NB4 (cell line): ENCODE results near the gene MSGN1.

Experiments
- POLR2A ChIP-seq: IDR thresholded peaks from 2 replicates; pipeline ENCODE4 v1.6.1; 2011; ENCODE audit warnings: mild to moderate bottlenecking; ENCODE audit not compliant: insufficient read length; ENCODE audit errors: extremely low read depth
- TF ChIP-seq, protein P1 (sequence below): IDR thresholded peaks from one replicate; pipeline ENCODE4 v1.5.1; 2012; ENCODE audit warnings: low read depth, low read length

DNA sequence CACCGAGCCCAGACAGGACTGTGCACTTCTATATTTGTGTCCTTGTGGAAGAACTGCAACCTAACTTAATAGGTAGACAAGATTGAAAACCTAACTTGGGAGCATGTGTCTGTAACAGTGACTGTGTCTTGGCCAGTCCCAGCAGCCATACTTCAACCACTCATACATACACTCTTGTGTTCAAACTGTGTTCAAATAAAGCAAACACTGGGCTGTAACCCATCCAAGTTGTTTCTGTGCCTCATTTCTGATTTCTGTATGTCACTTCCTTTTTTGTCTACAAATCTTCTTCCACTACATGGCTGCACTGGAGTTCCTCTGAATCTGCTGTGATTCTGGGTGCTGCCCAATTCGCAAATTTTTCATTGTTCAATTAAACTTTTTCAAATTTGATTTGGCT, 31.0 kb downstream of the MSGN1 start:
- TF ChIP-seq POLR2A: no peak
- TF ChIP-seq, protein P1, sequence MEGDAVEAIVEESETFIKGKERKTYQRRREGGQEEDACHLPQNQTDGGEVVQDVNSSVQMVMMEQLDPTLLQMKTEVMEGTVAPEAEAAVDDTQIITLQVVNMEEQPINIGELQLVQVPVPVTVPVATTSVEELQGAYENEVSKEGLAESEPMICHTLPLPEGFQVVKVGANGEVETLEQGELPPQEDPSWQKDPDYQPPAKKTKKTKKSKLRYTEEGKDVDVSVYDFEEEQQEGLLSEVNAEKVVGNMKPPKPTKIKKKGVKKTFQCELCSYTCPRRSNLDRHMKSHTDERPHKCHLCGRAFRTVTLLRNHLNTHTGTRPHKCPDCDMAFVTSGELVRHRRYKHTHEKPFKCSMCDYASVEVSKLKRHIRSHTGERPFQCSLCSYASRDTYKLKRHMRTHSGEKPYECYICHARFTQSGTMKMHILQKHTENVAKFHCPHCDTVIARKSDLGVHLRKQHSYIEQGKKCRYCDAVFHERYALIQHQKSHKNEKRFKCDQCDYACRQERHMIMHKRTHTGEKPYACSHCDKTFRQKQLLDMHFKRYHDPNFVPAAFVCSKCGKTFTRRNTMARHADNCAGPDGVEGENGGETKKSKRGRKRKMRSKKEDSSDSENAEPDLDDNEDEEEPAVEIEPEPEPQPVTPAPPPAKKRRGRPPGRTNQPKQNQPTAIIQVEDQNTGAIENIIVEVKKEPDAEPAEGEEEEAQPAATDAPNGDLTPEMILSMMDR: no peak
